ENCODE measurements around the gene COL9A1.

- TF ChIP-seq CTCF (conservative IDR thresholded peaks at IDR 0.05 in 1 of 2, IDR thresholded peaks at IDR 0.05 in 1 of 2; ENCODE audit: extremely low read depth in 1 of 2, insufficient read depth in 1 of 2, low read depth in 1 of 2, low read length in 2 of 2) (no peak), EZH2 (IDR thresholded peaks at IDR 0.05; ENCODE audit: borderline replicate concordance, low read length) (no peak)
Observed at GRCh38 chr6:70180183-70180900, 122.5 kb downstream of the COL9A1 start.

All from mammary epithelial cell (primary cell).